GM23338 (cell line): ENCODE results near the gene TOLLIP. TPM values are rescaled to one million over a fixed set of nuclear protein-coding genes. Genes with fewer than 3 reads are reported as not detected.
A peak's percentile ranks its signal among the peaks of the same experiment; 100 is the strongest.
"Not testable (repeated sequence)": the region's sequence is repeated elsewhere in the genome, so short reads cannot be mapped to it uniquely, and the experiment has no call there.

Experiments used
- ATAC-seq: fragments of 200-7000 bp; cut with Tn5 transposase; 3 replicates; pipeline ENCODE4 v1.9.1; 2020
- DNase-seq: peaks from one replicate; pipeline ENCODE4 v3.0.0-alpha.2; 2015; ENCODE audit warnings: low spot score
- H2AFZ ChIP-seq: fragments of 200-600 bp; sonication (generic); 2 replicates; pipeline ENCODE4 v1.8.0; 2016; ENCODE audit warnings: antibody characterized with exemption, mild to moderate bottlenecking, moderate library complexity
- H3F3A ChIP-seq: fragments of 200-600 bp; sonication (generic); replicated peaks from 2 replicates; pipeline ENCODE4 v1.8.0; 2017; ENCODE audit warnings: antibody characterized with exemption, mixed run types, low read depth
- H3K27ac ChIP-seq: fragments of 200-600 bp; sonication (generic); 2 replicates; pipeline ENCODE4 v1.6.1; 2016; ENCODE audit warnings: low read depth
- H3K27me3 ChIP-seq: fragments of 200-600 bp; sonication (generic); 2 replicates; pipeline ENCODE4 v1.8.0; 2016; ENCODE audit warnings: mild to moderate bottlenecking, mixed run types, moderate library complexity; ENCODE audit not compliant: insufficient read depth
- H3K36me3 ChIP-seq: fragments of 200-600 bp; sonication (generic); 2 replicates; pipeline ENCODE4 v1.8.0; 2016; ENCODE audit warnings: mild to moderate bottlenecking; ENCODE audit not compliant: insufficient read depth
- H3K4me1 ChIP-seq: fragments of 200-600 bp; sonication (generic); 2 replicates; pipeline ENCODE4 v1.8.0; 2016; ENCODE audit warnings: mild to moderate bottlenecking, moderate library complexity; ENCODE audit not compliant: insufficient read depth
- H3K4me2 ChIP-seq: fragments of 200-600 bp; sonication (generic); 2 replicates; pipeline ENCODE4 v1.7.1; 2017; ENCODE audit warnings: mixed run types
- H3K4me3 ChIP-seq: fragments of 200-600 bp; sonication (generic); 2 replicates; pipeline ENCODE4 v1.6.1; 2016; ENCODE audit warnings: mixed run types
- H3K79me2 ChIP-seq: fragments of 200-600 bp; sonication (generic); replicated peaks from 2 replicates; pipeline ENCODE4 v1.8.0; 2017; ENCODE audit warnings: mild to moderate bottlenecking; ENCODE audit not compliant: insufficient read depth
- H3K9me2 ChIP-seq: fragments of 200-600 bp; sonication (generic); 2 replicates; pipeline ENCODE4 v1.8.0; 2017; ENCODE audit not compliant: insufficient read depth
- H4K20me1 ChIP-seq: fragments of 200-600 bp; sonication (generic); replicated peaks from 2 replicates; pipeline ENCODE4 v1.8.0; 2017; ENCODE audit warnings: mild to moderate bottlenecking; ENCODE audit not compliant: insufficient read depth
- H3K27ac Mint-ChIP-seq: 2 replicates; pipeline ENCODE4 v1.8.0; 2020; ENCODE audit warnings: inconsistent platforms, mild to moderate bottlenecking, moderate library complexity, mixed read lengths
- H3K27me3 Mint-ChIP-seq: 3 replicates; pipeline ENCODE4 v1.8.0; 2022; ENCODE audit warnings: low read depth, mild to moderate bottlenecking, moderate library complexity, mixed read lengths, inconsistent platforms; ENCODE audit not compliant: insufficient read depth, poor library complexity
- H3K36me3 Mint-ChIP-seq: 3 replicates; pipeline ENCODE4 v1.8.0; 2021; ENCODE audit warnings: low read depth, mild to moderate bottlenecking, inconsistent platforms, moderate library complexity, mixed read lengths
- H3K4me1 Mint-ChIP-seq: 3 replicates; pipeline ENCODE4 v1.8.0; 2020; ENCODE audit warnings: mild to moderate bottlenecking, inconsistent platforms, mixed read lengths
- H3K4me3 Mint-ChIP-seq: 3 replicates; pipeline ENCODE4 v1.8.0; 2021; ENCODE audit warnings: moderate library complexity, mild to moderate bottlenecking, inconsistent platforms, mixed read lengths
- H3K9me3 Mint-ChIP-seq: 3 replicates; pipeline ENCODE4 v1.8.0; 2020; ENCODE audit warnings: moderate library complexity, mild to moderate bottlenecking, inconsistent platforms, mixed read lengths
- STAT1 ChIP-seq: IDR thresholded peaks from one replicate; pipeline ENCODE4 v1.6.1; 2016; ENCODE audit warnings: antibody characterized with exemption; ENCODE audit not compliant: unreplicated experiment
- polyA plus RNA-seq: library from polyadenylated mRNA; unstranded; fragments of >200 nt; fragmentation: Nextera tagmentation; extraction: Ambion mirVana; gene quantifications from 2 replicates; pipeline ENCODE4 v1.2.1, GENCODE V29; 2016
- total RNA-seq: library from RNA; depleted of rRNA; stranded (reverse); fragments of >200 nt; shearing (Covaris generic); gene quantifications from 2 replicates; pipeline ENCODE4 v1.2.3, GENCODE V29; 2014
- TF ChIP-seq, protein P1 (sequence below), 2 experiments: fragments of 200-600 bp in 1 of 2; sonication (generic) in 1 of 2; conservative IDR thresholded peaks; 2 replicates each; pipeline versions ENCODE4 v1.5.1 to v1.6.1; 2016 to 2017; ENCODE audit warnings: antibody characterized with exemption in 2 of 2, low read depth in 2 of 2, mild to moderate bottlenecking in 2 of 2, moderate library complexity in 1 of 2

The TOLLIP gene
- total and polyA plus RNA-seq, 2 experiments from 2014 or later, result 13.5 to 18.0 TPM

- Mint-ChIP-seq H3K36me3 (peaks cover 17% of the 10 kb centered on the region), H3K9me3 (peaks cover 33% of the 10 kb centered on the region), H3K27me3 (peaks cover 14% of the 10 kb centered on the region)
- H3K4me3 Mint-ChIP-seq, H4K20me1 ChIP-seq, H3K27ac ChIP-seq, DNase-seq, H2AFZ ChIP-seq, H3K4me2 ChIP-seq, H3F3A ChIP-seq, H3K4me1 Mint-ChIP-seq, H3K4me1 ChIP-seq, H3K36me3 ChIP-seq, H3K9me2 ChIP-seq, H3K27me3 ChIP-seq, ATAC-seq, H3K27ac Mint-ChIP-seq, H3K4me3 ChIP-seq, H3K79me2 ChIP-seq: not testable (repeated sequence)
Measured at GRCh38 chr11:1266976-1267375, 42.5 kb downstream of the TOLLIP start.

- not testable (repeated sequence) for H3K9me2 ChIP-seq, H3F3A ChIP-seq, H3K4me3 Mint-ChIP-seq, H3K4me1 ChIP-seq, H4K20me1 ChIP-seq, ATAC-seq, DNase-seq, H3K36me3 ChIP-seq, H3K27me3 Mint-ChIP-seq, H3K4me2 ChIP-seq, H3K27ac ChIP-seq, H3K27me3 ChIP-seq, H3K79me2 ChIP-seq, H3K4me3 ChIP-seq, H2AFZ ChIP-seq, H3K4me1 Mint-ChIP-seq, H3K27ac Mint-ChIP-seq
- Mint-ChIP-seq H3K9me3 (peaks cover 33% of the 10 kb centered on the region), H3K36me3 (peaks cover 17% of the 10 kb centered on the region)
Measured at GRCh38 chr11:1265480-1265879, 44.0 kb downstream of the TOLLIP start.

DNA sequence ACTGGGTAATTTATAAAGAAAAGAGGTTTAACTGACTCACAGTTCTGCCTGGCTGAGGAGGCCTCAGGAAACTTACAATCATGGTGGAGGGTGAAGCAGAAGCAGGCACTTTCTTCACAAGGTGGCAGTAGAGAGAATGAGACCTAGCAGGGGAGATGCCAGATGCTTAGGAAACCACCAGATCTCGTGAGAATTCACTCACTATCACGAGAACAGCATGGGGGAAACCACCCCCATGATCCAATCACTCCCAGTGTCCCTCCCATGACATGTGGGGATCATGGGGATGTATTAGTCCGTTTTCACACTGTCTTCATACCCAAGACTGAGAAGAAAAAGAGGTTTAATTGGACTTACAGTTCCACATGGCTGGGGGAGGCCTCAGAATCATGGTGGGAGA is 45.0 kb downstream of the TOLLIP start:
- H3K27me3 Mint-ChIP-seq, H3K4me2 ChIP-seq, H2AFZ ChIP-seq, H3K27ac ChIP-seq, H3K4me1 Mint-ChIP-seq, H3K4me3 Mint-ChIP-seq, ATAC-seq, H3K9me2 ChIP-seq, H3K27me3 ChIP-seq, H4K20me1 ChIP-seq, H3K4me3 ChIP-seq, H3K36me3 ChIP-seq, H3K79me2 ChIP-seq, H3F3A ChIP-seq, H3K4me1 ChIP-seq: not testable (repeated sequence)
- Mint-ChIP-seq H3K36me3 (peaks cover 17% of the 10 kb centered on the region), H3K9me3 (peaks cover 33% of the 10 kb centered on the region), H3K27ac (0 out of 2 replicates have a peak overlapping the region, but pooled peaks have one; percentile 22)
- TF ChIP-seq, protein P1, sequence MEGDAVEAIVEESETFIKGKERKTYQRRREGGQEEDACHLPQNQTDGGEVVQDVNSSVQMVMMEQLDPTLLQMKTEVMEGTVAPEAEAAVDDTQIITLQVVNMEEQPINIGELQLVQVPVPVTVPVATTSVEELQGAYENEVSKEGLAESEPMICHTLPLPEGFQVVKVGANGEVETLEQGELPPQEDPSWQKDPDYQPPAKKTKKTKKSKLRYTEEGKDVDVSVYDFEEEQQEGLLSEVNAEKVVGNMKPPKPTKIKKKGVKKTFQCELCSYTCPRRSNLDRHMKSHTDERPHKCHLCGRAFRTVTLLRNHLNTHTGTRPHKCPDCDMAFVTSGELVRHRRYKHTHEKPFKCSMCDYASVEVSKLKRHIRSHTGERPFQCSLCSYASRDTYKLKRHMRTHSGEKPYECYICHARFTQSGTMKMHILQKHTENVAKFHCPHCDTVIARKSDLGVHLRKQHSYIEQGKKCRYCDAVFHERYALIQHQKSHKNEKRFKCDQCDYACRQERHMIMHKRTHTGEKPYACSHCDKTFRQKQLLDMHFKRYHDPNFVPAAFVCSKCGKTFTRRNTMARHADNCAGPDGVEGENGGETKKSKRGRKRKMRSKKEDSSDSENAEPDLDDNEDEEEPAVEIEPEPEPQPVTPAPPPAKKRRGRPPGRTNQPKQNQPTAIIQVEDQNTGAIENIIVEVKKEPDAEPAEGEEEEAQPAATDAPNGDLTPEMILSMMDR (conservative IDR thresholded peaks at IDR 0.05; ENCODE audit: low read depth in 2 of 2), result peak; percentile 34 to 67
- peak; percentile 62 for DNase-seq

DNA sequence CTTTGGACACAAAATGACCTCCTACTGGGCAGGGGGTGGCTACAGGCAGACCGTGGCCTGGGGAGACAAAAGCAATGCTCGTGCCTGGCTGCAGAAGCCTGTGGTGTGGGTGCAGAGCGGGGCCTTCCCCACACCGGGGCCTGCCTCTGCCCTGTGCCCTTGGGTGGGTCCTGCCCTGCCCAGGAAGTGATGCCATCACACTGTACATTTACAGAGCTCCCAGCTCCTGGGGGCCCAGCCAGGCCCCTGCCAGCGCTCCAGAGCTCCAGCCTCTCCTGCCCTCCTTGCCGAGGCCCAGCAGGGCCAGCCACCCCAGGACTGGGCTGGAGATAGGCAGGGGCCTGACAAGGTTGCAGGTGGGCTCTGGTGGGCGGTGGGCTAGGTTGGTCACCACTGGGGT is 46.4 kb downstream of the TOLLIP start:
- no peak overlapping the region for H3K27ac ChIP-seq
- H3K27ac Mint-ChIP-seq, result 0 out of 2 replicates have a peak overlapping the region, but pooled peaks have one; percentile 74
- no peaks in the 10 kb centered on the region for H3K9me2 ChIP-seq
- H3K4me2 ChIP-seq, result peak overlapping the region; percentile 73; the same call in 1 of the 2 replicates
- H2AFZ ChIP-seq, result no peak overlapping the region
- H3K4me3 Mint-ChIP-seq, result peak overlapping the region; percentile 66; the same call in 2 of the 3 replicates
- peak overlapping the region; percentile 46; the same call in 1 of the 2 replicates for H3K4me3 ChIP-seq
- H3K36me3 Mint-ChIP-seq, result peaks cover 17% of the 10 kb centered on the region
- peaks cover 2% of the 10 kb centered on the region; the same call in 2 of the 3 replicates for H3K4me1 Mint-ChIP-seq
- H4K20me1 ChIP-seq, result no peaks in the 10 kb centered on the region
- DNase-seq (no peak), ATAC-seq (peak; percentile 24)
- H3K9me3 Mint-ChIP-seq, result peaks cover 27% of the 10 kb centered on the region
- peaks cover 9% of the 10 kb centered on the region for H3K27me3 Mint-ChIP-seq
- no peaks in the 10 kb centered on the region for H3F3A ChIP-seq
- H3K79me2 ChIP-seq, result no peaks in the 10 kb centered on the region
- H3K27me3 ChIP-seq, result no peaks in the 10 kb centered on the region
- no peaks in the 10 kb centered on the region for H3K36me3 ChIP-seq
- H3K4me1 ChIP-seq, result no peaks in the 10 kb centered on the region; the same call in 1 of the 2 replicates
- TF ChIP-seq, protein P1 (conservative IDR thresholded peaks at IDR 0.05; ENCODE audit: low read depth in 2 of 2), result no peak
- no peak for TF ChIP-seq STAT1
